ENCODE measurements around the gene ENTPD6.
"Not testable (repeated sequence)": the region's sequence is repeated elsewhere in the genome, so short reads cannot be mapped to it uniquely, and the experiment has no call there.

Gene ENTPD6

GRCh38 chr20:25195014-25195961, at the start of gene ENTPD6:
Gene ENTPD6 (plus strand): TSS chr20:25195712. CDS start chr20:25206537, 10,825 bp downstream.
- in situ Hi-C loops (cut with MboI; ENCODE audit: low sequenced_read_pairs), result no loop called here

DNA sequence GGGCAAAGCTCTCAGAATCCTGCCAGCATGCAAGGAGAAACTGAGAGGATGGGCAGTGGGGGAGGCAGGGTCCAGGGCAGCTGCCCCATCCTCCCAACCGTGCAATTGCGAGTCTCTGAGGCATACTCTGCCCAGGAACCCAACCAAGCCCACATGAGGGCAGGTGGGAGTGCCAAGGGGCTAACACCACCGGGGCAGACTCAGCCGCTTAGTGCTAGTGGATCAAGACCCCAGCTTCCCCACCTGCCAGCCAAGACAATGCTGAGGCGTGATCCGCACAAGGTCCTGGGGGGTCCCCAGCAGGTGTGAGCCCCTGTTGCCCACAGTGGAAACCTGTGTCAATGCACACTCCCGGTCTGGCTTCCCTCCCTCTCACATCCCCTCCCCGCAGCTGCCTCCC, 48.5 kb upstream of the ENTPD6 start:
- in situ Hi-C loops (cut with MboI; ENCODE audit: low sequenced_read_pairs), result no loop called here

DNA sequence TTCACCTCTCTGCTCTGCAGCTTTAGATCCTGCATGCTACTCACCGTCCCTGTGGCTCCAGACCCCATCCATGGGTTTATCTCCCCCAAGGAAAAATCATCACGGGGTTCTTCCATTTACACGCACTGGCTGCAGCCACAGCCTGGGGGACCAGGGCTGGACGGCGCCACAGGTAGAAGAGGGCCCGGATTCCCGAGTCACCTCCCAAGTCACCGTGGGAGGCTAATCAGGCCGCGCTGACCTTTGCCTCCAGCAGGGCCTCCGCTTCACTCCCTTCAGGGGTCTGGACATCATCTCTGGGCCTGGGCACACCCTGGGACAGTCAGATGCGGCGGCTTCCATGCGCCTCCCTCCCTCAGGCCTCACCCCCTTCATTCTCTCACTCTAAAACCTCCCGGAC, 47.8 kb upstream of the ENTPD6 start:
- in situ Hi-C loops (cut with MboI; ENCODE audit: low sequenced_read_pairs), result no loop called here

- in situ Hi-C loops (cut with MboI; ENCODE audit: low sequenced_read_pairs), result no loop called here
Observed at GRCh38 chr20:25148181-25148981, 47.1 kb upstream of the ENTPD6 start.

DNA sequence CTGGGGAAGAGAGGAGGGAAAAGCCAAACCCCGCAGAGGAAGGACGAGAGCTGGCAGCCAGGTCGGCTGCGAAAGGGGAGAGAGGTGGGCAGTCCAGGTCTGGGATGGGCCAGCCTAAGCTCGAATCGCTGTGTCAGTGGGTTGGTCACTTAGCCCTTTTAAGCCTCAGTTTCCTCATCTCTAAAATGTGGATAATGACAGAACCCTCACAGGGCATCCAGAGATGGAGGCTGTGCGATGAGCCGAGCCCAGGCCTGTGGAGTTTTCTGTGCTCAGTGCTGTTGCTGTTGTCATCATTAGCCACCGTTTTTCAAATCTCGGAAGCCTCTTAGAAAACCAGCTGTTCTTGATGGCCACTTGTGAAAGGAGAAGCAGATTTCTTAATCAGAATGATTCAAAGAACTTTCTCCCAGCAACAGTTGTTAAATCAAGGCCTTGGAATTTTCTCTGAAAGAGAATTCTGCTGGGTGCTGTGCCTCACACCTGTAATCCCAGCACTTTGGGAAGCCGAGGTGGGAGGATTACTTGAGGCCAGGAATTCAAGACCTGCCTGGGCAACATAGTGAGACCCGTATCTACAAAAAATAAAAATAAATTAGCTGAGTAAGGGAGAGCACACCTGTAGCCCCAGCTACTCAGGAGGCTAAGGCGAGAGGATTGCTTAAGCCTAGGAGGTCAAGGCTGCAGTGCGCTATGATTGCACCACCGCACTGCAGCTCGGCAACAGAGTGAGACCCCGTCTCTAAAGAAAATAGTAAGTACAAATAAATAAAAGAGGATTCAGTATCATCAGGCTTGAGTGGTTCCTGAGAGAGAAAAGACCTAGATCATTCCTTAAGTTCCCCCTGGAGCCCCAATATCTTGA, 46.3 kb upstream of the ENTPD6 start:
- in situ Hi-C loops (cut with MboI; ENCODE audit: low sequenced_read_pairs), result no loop called here

DNA sequence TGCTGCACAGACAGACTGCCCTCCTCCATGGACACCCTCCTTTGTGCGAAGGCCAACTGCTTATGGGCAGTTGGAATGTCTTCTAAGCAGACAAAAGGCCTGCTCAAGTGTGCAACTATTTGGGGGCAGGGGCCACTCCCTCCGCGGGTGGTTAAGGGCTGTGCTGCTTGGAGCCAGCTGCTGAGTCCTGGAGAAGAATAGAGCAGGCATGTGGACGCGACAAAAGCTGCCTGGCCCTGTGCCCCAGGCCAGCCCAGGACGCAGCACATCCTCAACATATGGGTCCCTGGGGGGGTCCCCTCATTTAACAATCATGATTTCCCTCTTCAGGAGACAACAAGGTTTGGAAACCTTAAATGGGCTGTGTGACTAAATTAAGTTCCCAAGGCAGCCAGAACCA, 45.5 kb upstream of the ENTPD6 start:
- in situ Hi-C loops (cut with MboI; ENCODE audit: low sequenced_read_pairs), result no loop called here

- in situ Hi-C loops (cut with MboI; ENCODE audit: low sequenced_read_pairs), result no loop called here
Observed at GRCh38 chr20:25158043-25158442, 37.5 kb upstream of the ENTPD6 start.

- in situ Hi-C loops (cut with MboI; ENCODE audit: low sequenced_read_pairs), result no loop called here
Observed at GRCh38 chr20:25160467-25160866, 35.0 kb upstream of the ENTPD6 start.

- in situ Hi-C loops (cut with MboI; ENCODE audit: low sequenced_read_pairs), result no loop called here
Observed at GRCh38 chr20:25160897-25161296, 34.6 kb upstream of the ENTPD6 start.

DNA sequence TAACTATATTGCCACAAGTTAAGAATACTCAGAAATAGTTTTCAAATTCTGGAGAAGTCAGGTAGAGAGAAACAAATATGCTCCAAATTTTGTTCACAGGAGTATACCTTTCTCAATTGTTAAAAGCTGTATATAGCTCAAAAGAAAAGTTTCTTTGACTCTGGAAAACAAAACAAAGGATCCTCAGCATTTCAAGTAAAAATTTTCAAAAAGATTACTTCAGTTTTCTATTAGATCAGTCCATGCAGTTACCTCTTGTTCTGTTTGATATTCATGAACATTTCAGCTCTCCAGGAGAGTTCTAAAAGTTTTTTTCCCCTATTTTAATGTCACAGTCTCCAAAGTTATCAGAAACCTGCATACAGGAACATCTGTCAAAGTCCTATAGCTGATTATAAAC, 30.4 kb upstream of the ENTPD6 start:
- in situ Hi-C loops (cut with MboI; ENCODE audit: low sequenced_read_pairs), result no loop called here

GRCh38 chr20:25166105-25166782, 29.3 kb upstream of the ENTPD6 start:
- in situ Hi-C loops (cut with MboI; ENCODE audit: low sequenced_read_pairs), result not testable (repeated sequence)

DNA sequence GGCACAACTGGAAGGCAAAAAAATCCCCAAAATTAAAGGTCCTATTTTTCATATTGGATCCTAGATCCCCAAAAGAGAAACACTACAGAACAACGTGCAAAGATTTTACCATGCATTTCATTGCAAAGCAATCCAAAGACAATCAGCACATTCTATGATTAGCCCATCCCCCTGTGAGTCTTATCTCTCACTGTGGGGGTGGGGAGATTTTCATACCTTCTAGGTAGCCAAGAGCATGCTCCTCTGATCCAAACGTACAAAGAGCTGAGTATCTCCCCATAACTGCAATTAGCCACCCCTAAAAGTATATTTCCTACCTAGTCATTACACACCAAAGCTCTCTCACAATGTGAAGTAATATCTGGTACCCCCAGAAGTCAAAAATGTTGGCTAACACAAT, 22.2 kb upstream of the ENTPD6 start:
- in situ Hi-C loops (cut with MboI; ENCODE audit: low sequenced_read_pairs), result no loop called here

DNA sequence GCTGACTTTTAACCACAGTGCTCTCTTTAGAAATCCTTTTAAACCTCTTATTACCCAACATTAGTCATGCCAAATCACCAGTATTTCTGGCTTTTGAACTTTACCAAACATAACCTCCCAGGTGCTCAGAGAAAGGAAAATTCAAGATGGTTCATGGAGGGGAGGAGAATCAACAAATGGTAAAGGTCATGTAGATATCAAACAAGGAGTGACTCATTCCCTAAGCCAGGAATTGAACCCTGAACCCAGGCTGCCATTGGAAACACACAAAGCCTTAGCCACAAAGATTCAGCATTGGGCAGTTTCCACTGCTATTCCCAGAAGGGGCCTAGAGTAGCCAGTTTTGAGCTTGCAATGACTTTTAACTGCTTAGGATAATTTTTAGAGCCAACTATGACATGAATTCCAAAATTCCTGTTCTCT, 21.6 kb upstream of the ENTPD6 start:
- in situ Hi-C loops (cut with MboI; ENCODE audit: low sequenced_read_pairs), result no loop called here

DNA sequence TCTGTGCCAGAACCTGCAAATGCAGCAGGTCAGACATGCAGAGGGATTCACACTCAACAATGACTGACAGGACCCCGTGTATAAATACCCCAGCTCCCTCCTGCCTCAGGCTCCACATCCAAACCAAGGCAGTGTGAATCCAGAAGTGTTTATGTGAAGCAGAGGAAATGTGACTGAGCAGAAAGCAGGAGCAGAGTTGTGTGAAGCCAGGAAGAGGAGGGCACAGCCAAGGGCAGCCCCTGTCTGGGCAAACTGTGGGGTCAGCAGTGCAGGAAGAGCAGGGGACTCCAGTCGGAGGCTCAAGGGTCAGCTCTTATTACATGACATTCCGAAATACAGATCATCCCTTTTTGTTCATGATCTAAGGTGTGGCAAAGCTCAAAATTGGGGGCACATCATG, 19.3 kb upstream of the ENTPD6 start:
- in situ Hi-C loops (cut with MboI; ENCODE audit: low sequenced_read_pairs), result no loop called here

DNA sequence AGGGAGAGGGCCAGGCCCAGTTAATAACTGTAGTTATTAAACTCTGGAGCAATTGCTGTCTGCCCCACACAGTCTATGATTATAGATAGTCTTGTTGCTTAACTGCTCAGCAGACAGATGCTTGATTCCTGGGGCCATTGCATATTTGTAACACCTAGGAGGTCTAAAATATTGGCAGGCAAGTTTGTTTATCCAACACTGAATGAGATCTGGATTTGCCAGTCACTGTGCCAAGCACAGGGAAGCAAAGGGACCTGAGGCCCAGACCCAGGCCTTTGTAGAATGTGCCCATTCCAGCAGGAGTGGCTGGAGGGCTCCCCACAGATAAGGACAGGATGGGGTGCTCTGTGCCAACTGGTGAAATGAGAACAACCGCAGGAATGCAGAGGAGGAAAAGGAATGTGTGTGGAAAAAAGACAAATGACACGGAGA, 17.6 kb upstream of the ENTPD6 start:
- in situ Hi-C loops (cut with MboI; ENCODE audit: low sequenced_read_pairs), result no loop called here

DNA sequence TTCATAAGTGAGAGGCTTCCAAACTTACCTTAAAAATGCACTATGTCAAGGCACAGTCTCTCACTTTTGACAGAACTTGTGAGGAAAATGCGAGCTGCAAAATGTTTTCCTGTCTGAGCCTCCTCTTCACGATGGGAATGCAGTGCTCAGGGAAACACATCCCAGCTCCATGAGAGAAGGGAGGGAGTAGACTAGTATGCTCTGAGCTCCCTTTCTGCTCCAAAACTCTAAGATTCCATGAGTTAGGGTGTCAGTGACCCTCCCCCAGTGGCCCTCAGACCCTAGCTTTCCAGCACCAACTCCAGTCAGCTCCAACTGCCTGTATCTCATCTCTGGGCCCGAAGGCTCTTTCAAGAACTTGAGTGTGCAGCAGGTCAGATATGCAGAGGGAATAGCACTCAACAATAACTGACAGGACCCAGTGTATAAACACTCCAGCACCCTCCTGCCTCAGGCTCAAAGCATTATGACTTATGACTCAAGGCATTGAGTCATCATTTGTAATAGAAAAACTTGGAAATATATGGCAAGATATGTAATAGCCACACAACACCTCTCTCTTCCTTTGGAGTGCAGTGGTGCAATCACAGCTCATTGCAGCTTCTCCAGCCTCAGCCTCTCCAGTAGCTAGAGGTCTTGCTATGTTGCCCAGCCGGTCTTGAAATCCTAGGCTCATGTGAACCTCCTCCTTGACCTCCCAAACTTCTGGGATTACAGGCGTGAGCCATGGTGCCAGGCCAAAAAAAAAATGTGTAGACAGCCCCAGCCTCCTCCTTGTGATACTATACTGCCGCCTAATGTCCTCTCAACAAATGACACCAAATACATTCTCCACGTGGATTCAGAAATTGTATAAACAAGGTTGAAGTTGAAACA, 16.7 kb upstream of the ENTPD6 start:
- in situ Hi-C loops (cut with MboI; ENCODE audit: low sequenced_read_pairs), result no loop called here

DNA sequence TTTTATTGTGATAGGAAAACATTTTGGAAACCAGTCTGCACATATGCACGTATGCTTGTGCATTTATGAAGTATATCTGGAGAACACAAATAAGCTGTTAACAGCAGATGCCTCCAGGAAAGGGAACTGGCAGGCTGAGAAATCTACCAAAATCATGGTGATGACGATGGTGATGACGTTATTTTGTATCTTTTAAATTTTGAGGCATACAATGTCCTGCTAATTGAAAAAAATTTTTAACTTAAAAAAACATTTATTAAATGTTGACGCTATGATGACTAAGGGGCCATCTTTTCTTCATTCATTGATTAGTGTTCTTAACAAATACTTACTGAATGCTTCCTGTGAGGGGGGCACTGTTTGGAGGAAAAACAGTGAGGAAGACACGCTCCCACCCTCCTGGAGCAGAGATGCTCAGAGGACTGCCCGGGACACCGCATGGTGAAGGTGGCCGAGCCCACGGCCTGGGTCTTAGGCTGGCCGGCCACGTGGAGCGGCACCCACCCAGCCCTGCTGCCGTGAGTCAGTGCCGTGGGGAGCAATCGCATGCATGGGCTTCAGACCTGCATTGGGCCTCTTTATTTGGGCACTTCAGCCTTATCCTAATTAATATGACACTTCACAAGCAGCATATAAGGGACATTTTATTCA, 15.9 kb upstream of the ENTPD6 start:
- in situ Hi-C loops (cut with MboI; ENCODE audit: low sequenced_read_pairs), result no loop called here

- in situ Hi-C loops (cut with MboI; ENCODE audit: low sequenced_read_pairs), result not testable (repeated sequence)
Observed at GRCh38 chr20:25184391-25184790, 11.1 kb upstream of the ENTPD6 start.

- in situ Hi-C loops (cut with MboI; ENCODE audit: low sequenced_read_pairs), result no loop called here
Observed at GRCh38 chr20:25187220-25187619, 8.3 kb upstream of the ENTPD6 start.

All from HL-60/S4 treated with phorbol 12-myristate 13-acetate at 8.2 ng/mL for 4 days and 3 days (cell line).